GM12872 (cell line): ENCODE measurements around the gene AHCYL2.

Experiments used
- CTCF ChIP-seq: IDR thresholded peaks from 3 replicates; pipeline ENCODE4 v1.5.1; 2011; ENCODE audit warnings: low read depth, mild to moderate bottlenecking, low read length, moderate library complexity; ENCODE audit not compliant: insufficient read depth

AHCYL2 gene

DNA sequence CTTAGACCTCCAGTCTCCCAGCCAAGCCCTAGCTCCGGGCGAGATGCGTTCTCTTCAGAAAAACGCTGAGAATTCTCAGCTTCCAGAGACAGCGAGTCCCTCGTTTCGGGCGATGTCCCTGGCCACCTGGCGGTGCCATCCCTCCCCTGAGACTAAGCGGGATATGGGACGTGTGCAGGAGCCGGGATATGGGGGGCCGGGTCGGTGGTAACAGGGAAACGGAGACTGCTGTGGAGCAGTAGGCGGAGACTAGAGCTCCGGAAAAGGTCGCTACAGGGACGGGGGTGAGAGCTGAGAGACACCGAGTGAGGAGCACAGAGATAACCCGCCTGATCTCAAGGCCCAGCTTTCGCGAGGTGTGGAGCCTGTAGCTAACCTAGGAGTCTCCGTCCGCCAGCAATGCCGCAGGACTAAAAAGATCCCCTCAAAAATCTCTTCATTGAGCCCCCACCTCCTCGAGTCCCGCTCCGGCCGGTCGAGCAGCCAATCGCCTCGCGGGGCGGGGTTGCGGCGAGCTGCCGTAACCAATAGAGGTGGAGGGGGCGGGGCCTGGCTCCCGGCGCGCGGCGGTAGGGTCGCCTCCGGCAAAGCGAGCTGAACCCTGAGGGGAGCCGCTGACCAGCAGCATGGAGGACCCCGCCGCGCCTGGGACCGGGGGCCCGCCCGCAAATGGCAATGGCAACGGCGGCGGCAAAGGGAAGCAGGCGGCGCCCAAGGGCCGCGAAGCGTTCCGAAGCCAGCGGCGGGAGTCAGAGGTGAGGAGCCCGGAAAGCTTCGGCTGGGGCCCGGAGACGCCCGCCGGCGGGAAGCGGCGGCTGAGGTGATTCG is 209.2 kb downstream of the AHCYL2 start, which contains the start of gene STRIP2:
TSS of gene STRIP2 (plus strand) at position 586 of the 828 bp plus-strand sequence. CDS start at position 627, 41 bp downstream.
- TF ChIP-seq CTCF, result no peak

DNA sequence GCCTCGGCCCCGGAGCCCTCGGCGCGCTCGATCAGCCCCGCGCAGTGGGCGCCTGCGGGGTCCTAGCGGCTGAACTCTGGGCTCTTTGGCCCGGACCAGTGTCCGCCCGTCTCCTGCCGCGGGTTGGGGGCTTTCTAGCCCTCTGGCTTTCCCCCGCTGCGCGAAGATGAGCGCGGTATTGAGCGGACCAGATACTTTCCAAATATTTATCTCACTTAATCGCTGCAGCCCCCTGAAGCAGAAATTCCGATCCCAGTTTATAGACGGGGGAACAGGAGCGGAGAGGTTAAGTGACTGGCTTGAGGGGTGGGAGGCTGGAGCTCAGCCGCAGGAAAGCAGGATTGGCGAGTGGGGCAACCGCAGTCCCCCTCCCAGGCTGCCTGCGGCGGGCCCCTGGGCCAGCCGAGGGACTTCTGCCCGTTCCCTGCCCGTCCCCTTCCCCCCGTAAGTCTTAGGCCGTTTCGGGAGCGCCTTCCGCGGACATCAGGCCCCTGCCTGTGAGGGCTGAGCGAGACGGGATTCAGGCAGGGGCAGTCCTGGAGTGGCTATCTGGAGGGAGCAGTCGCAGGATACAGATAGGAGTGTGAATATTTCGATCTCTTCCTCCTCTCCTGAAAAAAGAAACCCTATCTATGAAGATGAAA is 210.0 kb downstream of the AHCYL2 start:
- no peak for TF ChIP-seq CTCF

- TF ChIP-seq CTCF, result no peak
These were observed 210.6 kb downstream of the AHCYL2 start for GRCh38 chr7:129435414-129435829.

DNA sequence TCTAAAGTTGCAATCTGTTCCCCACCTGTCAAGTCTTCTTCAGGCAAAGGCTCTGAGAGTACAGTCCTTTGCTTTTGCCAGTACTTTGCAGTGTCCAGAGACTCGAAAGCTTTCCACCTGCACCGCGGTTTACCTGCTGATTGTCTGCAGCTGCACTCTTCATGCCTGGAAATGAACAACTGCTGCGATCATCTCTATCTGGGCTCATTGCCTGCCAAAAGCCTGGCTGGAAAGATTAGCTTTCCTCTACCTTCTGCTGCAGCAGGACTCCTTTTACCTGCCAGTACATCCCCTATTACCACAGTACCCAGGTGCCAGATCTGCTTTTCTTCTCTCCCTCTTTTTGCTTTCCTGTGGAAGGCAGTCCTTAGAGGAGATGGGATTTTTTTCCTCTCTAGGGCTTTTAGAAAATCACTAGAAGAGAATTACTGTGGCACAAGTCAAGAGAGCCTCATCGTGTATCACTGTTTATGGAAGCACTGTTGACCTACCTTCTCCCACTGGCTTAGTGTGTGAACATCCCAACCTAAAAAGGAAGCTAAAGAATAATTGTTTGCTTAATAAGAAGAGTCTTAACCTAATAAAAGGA is 211.6 kb downstream of the AHCYL2 start:
- TF ChIP-seq CTCF, result no peak

- no peak for TF ChIP-seq CTCF
These were observed 212.4 kb downstream of the AHCYL2 start for GRCh38 chr7:129437190-129437589.

DNA sequence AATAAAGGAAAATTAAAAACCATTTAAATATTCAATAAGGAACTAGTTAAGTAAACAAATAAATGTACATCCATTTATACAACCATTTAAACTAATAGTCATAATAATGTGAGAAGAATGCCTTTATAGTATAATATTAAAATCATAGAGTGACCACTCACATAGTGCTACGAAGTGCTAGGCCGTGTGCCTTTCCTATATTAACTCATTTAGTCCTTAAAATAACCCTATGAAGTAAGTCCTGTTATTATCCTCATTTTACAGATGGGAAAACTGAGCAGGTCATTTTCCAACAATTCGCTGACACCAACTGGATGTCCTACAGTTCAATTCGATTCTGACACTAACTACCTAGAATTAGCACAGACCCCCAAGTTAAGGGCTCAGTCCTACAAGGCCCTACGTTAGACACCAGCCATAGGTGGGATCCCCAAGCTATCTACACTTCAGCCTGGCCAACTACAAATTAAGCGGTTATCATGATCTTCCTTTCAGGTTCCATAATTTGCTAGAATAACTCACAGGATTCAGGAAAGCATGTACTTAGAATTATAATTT is 213.5 kb downstream of the AHCYL2 start:
- no peak for TF ChIP-seq CTCF
